Erythroblast (primary cell): Measurements from ENCODE around the gene KCTD7.
"Not testable (repeated sequence)": the region's sequence is repeated elsewhere in the genome, so short reads cannot be mapped to it uniquely, and the experiment has no call there.

Experiments used
- GATA1 ChIP-seq: IDR thresholded peaks from 2 replicates; pipeline ENCODE4 v1.6.1; 2011; ENCODE audit warnings: low read depth, mild to moderate bottlenecking, control low read depth, low read length, moderate library complexity
- POLR2A ChIP-seq: IDR thresholded peaks from 2 replicates; pipeline ENCODE4 v1.6.1; 2011; ENCODE audit warnings: mild to moderate bottlenecking, low read length

GRCh38 chr7:66614596-66614995, 14.1 kb upstream of the KCTD7 start:
- TF ChIP-seq POLR2A, GATA1: not testable (repeated sequence)
